Measurements from ENCODE around the gene CHD5. TPM values are rescaled to one million over a fixed set of nuclear protein-coding genes. Genes with fewer than 3 reads are reported as not detected.

CHD5 gene
- total and polyA plus RNA-seq, 12 donors: 0.07 to 56.5 (median 2.1) TPM; not detected in 2

- DNase-seq: no peak
- peaks cover 0 to 9% of the 10 kb centered on the region in 2 donors for H3K36me3 ChIP-seq (replicated peaks in 1 of 2)
- no peaks in the 10 kb centered on the region for H3K9me3 ChIP-seq (replicated peaks in 1 of 3)
- intact Hi-C loops (cut with DNase I): no loop called here
- TF ChIP-seq, protein P1, sequence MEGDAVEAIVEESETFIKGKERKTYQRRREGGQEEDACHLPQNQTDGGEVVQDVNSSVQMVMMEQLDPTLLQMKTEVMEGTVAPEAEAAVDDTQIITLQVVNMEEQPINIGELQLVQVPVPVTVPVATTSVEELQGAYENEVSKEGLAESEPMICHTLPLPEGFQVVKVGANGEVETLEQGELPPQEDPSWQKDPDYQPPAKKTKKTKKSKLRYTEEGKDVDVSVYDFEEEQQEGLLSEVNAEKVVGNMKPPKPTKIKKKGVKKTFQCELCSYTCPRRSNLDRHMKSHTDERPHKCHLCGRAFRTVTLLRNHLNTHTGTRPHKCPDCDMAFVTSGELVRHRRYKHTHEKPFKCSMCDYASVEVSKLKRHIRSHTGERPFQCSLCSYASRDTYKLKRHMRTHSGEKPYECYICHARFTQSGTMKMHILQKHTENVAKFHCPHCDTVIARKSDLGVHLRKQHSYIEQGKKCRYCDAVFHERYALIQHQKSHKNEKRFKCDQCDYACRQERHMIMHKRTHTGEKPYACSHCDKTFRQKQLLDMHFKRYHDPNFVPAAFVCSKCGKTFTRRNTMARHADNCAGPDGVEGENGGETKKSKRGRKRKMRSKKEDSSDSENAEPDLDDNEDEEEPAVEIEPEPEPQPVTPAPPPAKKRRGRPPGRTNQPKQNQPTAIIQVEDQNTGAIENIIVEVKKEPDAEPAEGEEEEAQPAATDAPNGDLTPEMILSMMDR (IDR thresholded peaks at IDR 0.05): no peak
- peaks cover 41% of the 10 kb centered on the region for H3K27me3 ChIP-seq
- no peak overlapping the region for H3K4me3 ChIP-seq
- WGBS, 4 donors: 6 to 12% (median 7%) methylated on average over 22 to 36 of the region's 36 CpGs
- peaks cover 0 to 8% of the 10 kb centered on the region in 2 donors for H3K4me1 ChIP-seq (replicated peaks in 1 of 2)
- peak overlapping the region in 1 of 5 donors; percentile 41 for H3K27ac ChIP-seq
Observed at GRCh38 chr1:6180707-6181311, 688 bp upstream of the CHD5 start.

GRCh38 chr1:6179564-6180175, 451 bp downstream of the CHD5 start:
- H3K4me1 ChIP-seq (replicated peaks in 1 of 2): peaks cover 0 to 8% of the 10 kb centered on the region in 2 donors
- no peaks in the 10 kb centered on the region for H3K9me3 ChIP-seq (replicated peaks in 1 of 3)
- DNase-seq: no peak
- WGBS, 4 donors: 0 to 3% (median 1%) methylated on average over 6 to 86 of the region's 92 CpGs
- H3K27me3 ChIP-seq: peaks cover 41% of the 10 kb centered on the region
- intact Hi-C loops (cut with DNase I): loop anchor here (10.0 kb wide), 1 partner anchor 125 kb away; no protein-coding TSS in a partner anchor
- peak overlapping the region in 1 of 5 donors; percentile 41 for H3K27ac ChIP-seq
- TF ChIP-seq POLR2A (IDR thresholded peaks at IDR 0.05): no peak
- TF ChIP-seq, protein P1 (IDR thresholded peaks at IDR 0.05): no peak
- H3K4me3 ChIP-seq: peak overlapping the region in 1 of 4 donors; percentile 26
- no peaks in the 10 kb centered on the region for H3K36me3 ChIP-seq (replicated peaks in 1 of 2)

GRCh38 chr1:6178751-6179563, 1.2 kb downstream of the CHD5 start:
- 0 to 10% (median 4%) methylated on average over 10 to 50 of the region's 51 CpGs for WGBS, 4 donors
- no peaks in the 10 kb centered on the region for H3K9me3 ChIP-seq (replicated peaks in 1 of 3)
- H3K27me3 ChIP-seq: peaks cover 41% of the 10 kb centered on the region
- no peak overlapping the region for H3K4me3 ChIP-seq
- TF ChIP-seq, protein P1 (IDR thresholded peaks at IDR 0.05): no peak
- no peak for TF ChIP-seq POLR2A (IDR thresholded peaks at IDR 0.05)
- no peak overlapping the region for H3K27ac ChIP-seq
- H3K4me1 ChIP-seq (replicated peaks in 1 of 2): peaks cover 0 to 8% of the 10 kb centered on the region in 2 donors
- DNase-seq: no peak
- H3K36me3 ChIP-seq (replicated peaks in 1 of 2): no peaks in the 10 kb centered on the region
- intact Hi-C loops (cut with DNase I): loop anchor here (10.0 kb wide), 1 partner anchor 124 kb away; no protein-coding TSS in a partner anchor

Data from adrenal gland (tissue), 12 donors.